H1 (cell line): ENCODE measurements around the gene MYO7B. TPM values are rescaled to one million over a fixed set of nuclear protein-coding genes. Genes with fewer than 3 reads are reported as not detected.

Experiments
- CTCF ChIA-PET: fragments of 300-600 bp; sonication (Branson Sonifier 250); formaldehyde crosslinking; loops from one replicate; lab custom pipeline; 2021; ENCODE audit not compliant: partially characterized antibody; lab: Charles Lee
- POLR2A ChIA-PET: fragments of 300-600 bp; sonication (Branson Sonifier 250); formaldehyde crosslinking; loops from one replicate; lab custom pipeline; 2021; ENCODE audit warnings: inconsistent platforms; ENCODE audit not compliant: partially characterized antibody; lab: Charles Lee
- DNase-seq, 2 experiments: peaks; one replicate each; pipeline versions ENCODE4 v3.0.0 to v3.0.0-alpha.2; 2010 to 2022; ENCODE audit warnings: low spot score in 2 of 2, low read depth in 1 of 2, mixed read lengths in 1 of 2
- FAIRE-seq: peaks from 2 replicates; lab custom pipeline; 2011; peaks lifted over from hg19 to GRCh38; lab: Jason Lieb, UNC
- H2AFZ ChIP-seq: 2 replicates; pipeline ENCODE4 v1.8.1; 2012; ENCODE audit warnings: low read length, inconsistent platforms
- H2AK5ac ChIP-seq: 2 replicates; pipeline ENCODE4 v1.6.1; 2013; ENCODE audit warnings: low read depth, low read length
- H2BK120ac ChIP-seq: replicated peaks from 2 replicates; pipeline ENCODE3; 2013; ENCODE audit warnings: low read depth, low read length, inconsistent platforms
- H2BK12ac ChIP-seq: 2 replicates; pipeline ENCODE4 v1.6.1; 2013; ENCODE audit warnings: low read depth, low read length
- H2BK15ac ChIP-seq: 2 replicates; pipeline ENCODE4 v1.6.1; 2013; ENCODE audit warnings: low read length
- H2BK20ac ChIP-seq: 2 replicates; pipeline ENCODE4 v1.6.1; 2013; ENCODE audit warnings: low read length
- H2BK5ac ChIP-seq: 2 replicates; pipeline ENCODE4 v1.6.1; 2013; ENCODE audit warnings: low read depth, low read length
- H3K14ac ChIP-seq: 2 replicates; pipeline ENCODE4 v1.6.1; 2013; ENCODE audit warnings: inconsistent platforms; ENCODE audit not compliant: insufficient read length
- H3K18ac ChIP-seq: 2 replicates; pipeline ENCODE4 v1.6.1; 2013; ENCODE audit warnings: low read length; ENCODE audit errors: extremely low read depth
- H3K23ac ChIP-seq: 2 replicates; pipeline ENCODE4 v1.6.1; 2013; ENCODE audit warnings: inconsistent platforms; ENCODE audit not compliant: insufficient read length
- H3K23me2 ChIP-seq: 2 replicates; pipeline ENCODE4 v1.6.1; 2013; ENCODE audit warnings: low read depth, low read length
- H3K27ac ChIP-seq: 2 replicates; pipeline ENCODE4 v1.6.1; 2011; ENCODE audit warnings: low read depth, low read length, inconsistent platforms
- H3K27me3 ChIP-seq, 4 experiments: replicated peaks in 1 of 4; 1 replicate in 1 of 4; 2 replicates in 3 of 4; pipeline versions ENCODE4 v1.6.1 to v1.8.1; 2011 to 2013; ENCODE audit warnings: low read length in 3 of 4, mild to moderate bottlenecking in 3 of 4, inconsistent platforms in 2 of 4, mixed read lengths in 2 of 4, moderate library complexity in 1 of 4; ENCODE audit not compliant: control insufficient read depth in 3 of 4, insufficient read depth in 3 of 4; ENCODE audit errors: extremely low read depth in 1 of 4
- H3K36me3 ChIP-seq, 4 experiments: 2 replicates each; pipeline versions ENCODE4 v1.6.1 to v1.8.1; 2011 to 2013; ENCODE audit warnings: mild to moderate bottlenecking in 4 of 4, low read length in 3 of 4, moderate library complexity in 2 of 4, control low read depth in 1 of 4, inconsistent platforms in 1 of 4; ENCODE audit not compliant: insufficient read depth in 4 of 4, control insufficient read depth in 2 of 4
- H3K4ac ChIP-seq: replicated peaks from 2 replicates; pipeline ENCODE3; 2013; ENCODE audit warnings: low read length, low read depth, mixed read lengths, inconsistent platforms; ENCODE audit not compliant: insufficient read length
- H3K4me1 ChIP-seq, 4 experiments: replicated peaks in 1 of 4; 1 replicate in 1 of 4; 2 replicates in 3 of 4; pipeline versions ENCODE4 v1.6.1 to v1.8.1; 2011 to 2013; ENCODE audit warnings: low read length in 3 of 4, inconsistent platforms in 2 of 4, mixed read lengths in 1 of 4; ENCODE audit not compliant: insufficient read depth in 4 of 4, control insufficient read depth in 3 of 4
- H3K4me2 ChIP-seq, 2 experiments: 2 replicates each; pipeline versions ENCODE4 v1.6.1 to v1.8.1; 2011 to 2013; ENCODE audit warnings: low read depth in 2 of 2, low read length in 2 of 2, control low read depth in 1 of 2, inconsistent platforms in 1 of 2, mild to moderate bottlenecking in 1 of 2; ENCODE audit not compliant: insufficient read depth in 1 of 2
- H3K4me3 ChIP-seq, 4 experiments: fragments of 200-600, 300-600 bp in 1 of 4; sonication (generic), shearing (Covaris generic), sonication (Bioruptor Twin) in 1 of 4; 2 replicates each; pipeline versions ENCODE4 v1.5.1 to v1.8.1; 2011 to 2016; ENCODE audit warnings: low read length in 4 of 4, low read depth in 3 of 4, control low read depth in 2 of 4, inconsistent platforms in 2 of 4, mild to moderate bottlenecking in 2 of 4, mixed read lengths in 1 of 4, moderate library complexity in 1 of 4; ENCODE audit not compliant: insufficient read depth in 2 of 4; ENCODE audit errors: extremely low read depth in 1 of 4
- H3K56ac ChIP-seq: replicated peaks from 2 replicates; pipeline ENCODE3; 2013; ENCODE audit warnings: low read depth, mild to moderate bottlenecking, mixed read lengths, low read length, inconsistent platforms; ENCODE audit not compliant: insufficient read length
- H3K79me1 ChIP-seq: 2 replicates; pipeline ENCODE4 v1.6.1; 2013; ENCODE audit warnings: low read depth, low read length, control low read depth
- H3K79me2 ChIP-seq, 2 experiments: 2 replicates each; pipeline versions ENCODE4 v1.6.1 to v1.8.1; 2012 to 2013; ENCODE audit warnings: low read length in 2 of 2, mild to moderate bottlenecking in 2 of 2, inconsistent platforms in 1 of 2; ENCODE audit not compliant: insufficient read depth in 2 of 2, control insufficient read depth in 1 of 2
- H3K9ac ChIP-seq, 4 experiments: replicated peaks in 1 of 4; 1 replicate in 1 of 4; 2 replicates in 3 of 4; pipeline versions ENCODE4 v1.6.1 to v1.8.1; 2011 to 2013; ENCODE audit warnings: low read depth in 3 of 4, low read length in 3 of 4, control low read depth in 2 of 4, mild to moderate bottlenecking in 2 of 4, moderate library complexity in 2 of 4, inconsistent platforms in 1 of 4; ENCODE audit errors: extremely low read depth in 1 of 4
- H3K9me3 ChIP-seq, 2 experiments: 2 replicates each; pipeline versions ENCODE4 v1.6.1 to v1.8.1; 2012 to 2013; ENCODE audit warnings: mild to moderate bottlenecking in 2 of 2, moderate library complexity in 2 of 2, control low read depth in 1 of 2, inconsistent platforms in 1 of 2, low read depth in 1 of 2, low read length in 1 of 2, mixed read lengths in 1 of 2; ENCODE audit not compliant: insufficient read depth in 2 of 2
- H4K20me1 ChIP-seq, 2 experiments: replicated peaks in 1 of 2; 2 replicates each; pipeline versions ENCODE3 to v1.8.1; 2011 to 2013; ENCODE audit warnings: inconsistent platforms in 2 of 2, low read length in 2 of 2, mild to moderate bottlenecking in 1 of 2; ENCODE audit not compliant: insufficient read depth in 2 of 2, control insufficient read depth in 1 of 2
- H4K5ac ChIP-seq: 2 replicates; pipeline ENCODE4 v1.6.1; 2013; ENCODE audit warnings: low read length, low read depth, mixed read lengths, inconsistent platforms; ENCODE audit not compliant: insufficient read length
- H4K8ac ChIP-seq: 2 replicates; pipeline ENCODE4 v1.8.0; 2013; ENCODE audit warnings: mild to moderate bottlenecking, moderate library complexity, low read length, inconsistent platforms; ENCODE audit not compliant: insufficient read depth; ENCODE audit errors: extremely low read depth
- H4K91ac ChIP-seq: replicated peaks from 2 replicates; pipeline ENCODE3; 2013; ENCODE audit warnings: low read length, mixed read lengths, inconsistent platforms; ENCODE audit not compliant: insufficient read length
- ASH2L ChIP-seq: fragments of 200-600, 300-600 bp; sonication (generic); IDR thresholded peaks from one replicate; pipeline ENCODE4 v1.7.1; 2017; ENCODE audit warnings: low read length
- EZH2 ChIP-seq: fragments of 200-600 bp; sonication (generic); IDR thresholded peaks from 2 replicates; pipeline ENCODE4 v1.7.1; 2012; ENCODE audit warnings: low read depth, mild to moderate bottlenecking, moderate library complexity, low read length, inconsistent platforms; ENCODE audit not compliant: severe bottlenecking
- HDAC6 ChIP-seq: IDR thresholded peaks from one replicate; pipeline ENCODE4 v1.7.1; 2012; ENCODE audit warnings: low read depth, mild to moderate bottlenecking, inconsistent platforms, low read length, moderate library complexity
- KDM4A ChIP-seq: IDR thresholded peaks from one replicate; pipeline ENCODE4 v1.7.1; 2012; ENCODE audit warnings: low read depth, mild to moderate bottlenecking, moderate library complexity, low read length, inconsistent platforms; ENCODE audit not compliant: severe bottlenecking
- RBBP5 ChIP-seq: IDR thresholded peaks from 2 replicates; pipeline ENCODE4 v1.7.1; 2012; ENCODE audit warnings: low read depth, mild to moderate bottlenecking, inconsistent platforms, low read length, moderate library complexity, borderline replicate concordance
- RXRA ChIP-seq: IDR thresholded peaks from 2 replicates; pipeline ENCODE4 v1.6.1; 2011; ENCODE audit warnings: low read depth, mild to moderate bottlenecking, low read length, moderate library complexity; ENCODE audit not compliant: insufficient read depth
- SP1 ChIP-seq: IDR thresholded peaks from 2 replicates; pipeline ENCODE4 v1.6.1; 2011; ENCODE audit warnings: low read depth, low read length
- SUZ12 ChIP-seq: fragments of 200-600 bp; sonication (generic); IDR thresholded peaks from 2 replicates; pipeline ENCODE4 v1.6.1; 2012; ENCODE audit warnings: mild to moderate bottlenecking, inconsistent platforms, low read length, moderate library complexity, mixed read lengths
- YY1 ChIP-seq: IDR thresholded peaks from 2 replicates; pipeline ENCODE4 v1.6.1; 2011; ENCODE audit warnings: low read depth, mild to moderate bottlenecking, low read length
- WGBS, 2 experiments: shearing (Covaris generic) in 1 of 2; methylation state at CpG; one replicate each; pipeline versions ENCODE4 v1.1.6 to v1.1.7; 2013 to 2015; ENCODE audit warnings: low lambda C conversion rate in 2 of 2, mixed read lengths in 2 of 2, inconsistent platforms in 1 of 2, low coverage in 1 of 2, missing lambda C conversion rate in 1 of 2; ENCODE audit not compliant: insufficient replicate concordance in 2 of 2, insufficient coverage in 1 of 2, insufficient read length in 1 of 2; ENCODE audit errors: extremely low coverage in 1 of 2, missing lambda C conversion rate in 1 of 2; 5-methylcytosine and 5-hydroxymethylcytosine counted together
- polyA plus RNA-seq, 7 experiments: library from polyadenylated mRNA; depleted of rRNA in 3 of 7; stranded (reverse) in 5 of 7; unstranded in 2 of 7; fragments of >200 nt in 5 of 7; fragments of 200-250 nt in 2 of 7; gene quantifications; 1 replicate in 5 of 7; 2 replicates in 1 of 7; 4 replicates in 1 of 7; pipeline versions ENCODE4 v1.2.1 to v1.2.3, GENCODE V29; 2011 to 2013; ENCODE audit warnings: missing spikeins in 2 of 7, mixed read lengths in 2 of 7
- total RNA-seq: library from RNA; stranded (reverse); fragmentation: NEBNext Ultra II Directional; extraction: Animal tissue kit (Norgen Biotek cat#: 25700); gene quantifications from 2 replicates; pipeline ENCODE4 v1.2.1, GENCODE V29; 2021
- TF ChIP-seq, protein P1 (sequence below): IDR thresholded peaks from 2 replicates; pipeline ENCODE4 v1.6.1; 2011; ENCODE audit warnings: low read depth, mild to moderate bottlenecking, low read length; ENCODE audit not compliant: insufficient read depth

Gene MYO7B
- total and polyA plus RNA-seq, 2 of the 8 experiments (the other 6 are each of a cell fraction or from before 2014, with no cell fraction given), result not detected

DNA sequence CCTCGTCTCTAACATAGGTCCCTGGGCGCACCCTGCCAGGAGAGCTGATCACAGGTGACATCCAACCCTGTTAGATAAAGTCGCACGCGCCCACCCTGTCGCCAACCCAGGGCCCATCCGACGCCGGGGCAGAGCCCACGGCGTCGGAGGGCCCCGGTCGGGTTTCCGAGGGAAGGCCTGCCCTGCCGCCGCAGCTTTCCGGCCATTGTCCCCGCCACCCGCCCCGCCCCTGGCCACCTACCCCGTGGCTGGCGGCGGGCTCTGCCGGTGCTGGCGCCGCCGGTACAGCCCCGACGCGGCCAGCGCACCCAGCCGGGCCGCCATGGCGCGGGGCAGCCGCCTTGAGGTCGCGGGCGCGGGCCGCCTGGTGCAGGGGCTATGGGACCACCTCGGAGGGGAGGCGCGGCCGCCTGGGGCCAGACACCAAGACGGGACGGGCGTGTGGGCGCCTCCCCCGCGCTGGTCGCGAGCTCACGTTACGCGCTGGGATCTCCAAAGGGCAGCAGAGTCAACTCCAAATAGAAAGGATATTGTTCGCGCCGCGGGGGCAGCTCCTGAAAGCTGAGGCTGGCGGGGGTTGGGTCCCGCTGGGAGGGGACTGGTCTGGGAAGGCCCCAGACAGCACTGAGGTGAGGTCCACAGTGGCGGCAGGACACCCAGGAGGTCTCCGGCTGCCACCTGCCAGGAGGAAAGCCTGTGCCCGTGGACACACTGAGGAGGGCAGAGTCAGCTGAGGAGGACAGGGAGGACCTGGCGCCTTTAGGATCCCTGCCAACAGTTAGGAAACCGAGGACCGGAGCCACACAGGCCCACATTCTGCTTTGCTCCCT is 128.8 kb downstream of the MYO7B start:
- no peak overlapping the region for H4K91ac ChIP-seq
- H2BK5ac ChIP-seq, result no peak overlapping the region
- H3K36me3 ChIP-seq, result no peaks in the 10 kb centered on the region
- peak overlapping the region; percentile 43 to 71 for H3K4me2 ChIP-seq
- H3K9me3 ChIP-seq, result no peaks in the 10 kb centered on the region
- POLR2A ChIA-PET, result interaction anchor here (1.1 to 3.8 kb wide), 2 partner anchors 11 to 147 kb away, joined by 3 to 21 read pairs; partner anchors contain the start of genes LIMS2 and WDR33
- no peaks in the 10 kb centered on the region for H3K79me2 ChIP-seq
- peak overlapping the region; percentile 83; the same call in 1 of the 2 replicates for H3K18ac ChIP-seq
- no peak overlapping the region for H3K14ac ChIP-seq
- FAIRE-seq (no peak), DNase-seq (no peak)
- H2AK5ac ChIP-seq, result no peak overlapping the region
- H3K23ac ChIP-seq, result no peak overlapping the region
- no peak overlapping the region for H2BK12ac ChIP-seq
- no peak overlapping the region for H3K27ac ChIP-seq
- H3K23me2 ChIP-seq, result peaks cover 3% of the 10 kb centered on the region; the same call in 1 of the 2 replicates
- peak overlapping the region; percentile 91; the same call in 1 of the 2 replicates for H2AFZ ChIP-seq
- no peak overlapping the region for H2BK15ac ChIP-seq
- H3K4me1 ChIP-seq, result peaks cover 0 to 3% (median 0%) of the 10 kb centered on the region in 4 experiments; a peak in 3 of 7 replicates
- no peak overlapping the region for H2BK120ac ChIP-seq
- 22% methylated on average over 34 of the region's 69 CpGs; no CpG with 5 or more reads in 1 of the 2 experiments for WGBS, 2 experiments
- H4K8ac ChIP-seq, result peak overlapping the region; percentile 76; the same call in 1 of the 2 replicates
- no peak overlapping the region for H4K5ac ChIP-seq
- H3K4me3 ChIP-seq, result peak overlapping the region; percentile 25 to 63 (median 45)
- H3K9ac ChIP-seq, result peak overlapping the region in 2 of 4 experiments; percentile 20 to 67; a peak in 3 of 7 replicates
- H4K20me1 ChIP-seq, result no peaks in the 10 kb centered on the region
- peak overlapping the region; percentile 63 for H3K4ac ChIP-seq
- no peak overlapping the region for H2BK20ac ChIP-seq
- H3K56ac ChIP-seq, result no peak overlapping the region
- no peaks in the 10 kb centered on the region for H3K79me1 ChIP-seq
- peaks cover 9 to 33% (median 25%) of the 10 kb centered on the region in 4 experiments for H3K27me3 ChIP-seq
- CTCF ChIA-PET, result interaction anchor here (0.6 to 2.6 kb wide), 8 partner anchors 12 to 245 kb away, joined by 3 to 11 read pairs (median 4); no protein-coding TSS in a partner anchor
- TF ChIP-seq KDM4A (peak; percentile 89), SP1 (no peak), HDAC6 (no peak), RXRA (no peak), SUZ12 (peak; percentile 63; the same call in 1 of the 2 replicates), RBBP5 (no peak), ASH2L (no peak), YY1 (0 out of 2 replicates have a peak, but pooled peaks have one; percentile 36), EZH2 (peak; percentile 47)
- TF ChIP-seq, protein P1, sequence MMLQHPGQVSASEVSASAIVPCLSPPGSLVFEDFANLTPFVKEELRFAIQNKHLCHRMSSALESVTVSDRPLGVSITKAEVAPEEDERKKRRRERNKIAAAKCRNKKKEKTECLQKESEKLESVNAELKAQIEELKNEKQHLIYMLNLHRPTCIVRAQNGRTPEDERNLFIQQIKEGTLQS, result no peak
